HS-27A (cell line): ENCODE measurements around the gene DCHS2.

Experiments
- DNase-seq: peaks from one replicate; pipeline ENCODE4 v3.0.0-alpha.2; 2012; ENCODE audit warnings: low read depth, missing footprints

DCHS2 gene

GRCh38 chr4:154205471-154205870, 286.1 kb downstream of the DCHS2 start:
- no peak for DNase-seq

- DNase-seq, result no peak
Measured at GRCh38 chr4:154194649-154195048, 296.9 kb downstream of the DCHS2 start.

- no peak for DNase-seq
Measured at GRCh38 chr4:154192585-154192984, 299.0 kb downstream of the DCHS2 start.

GRCh38 chr4:154189346-154189745, 302.3 kb downstream of the DCHS2 start:
- DNase-seq, result no peak

GRCh38 chr4:154186888-154187287, 304.7 kb downstream of the DCHS2 start:
- no peak for DNase-seq

GRCh38 chr4:154186035-154186434, 305.6 kb downstream of the DCHS2 start:
- no peak for DNase-seq

- no peak for DNase-seq
Measured at GRCh38 chr4:154184238-154184637, 307.4 kb downstream of the DCHS2 start.

- no peak for DNase-seq
Measured at GRCh38 chr4:154183264-154183663, 308.3 kb downstream of the DCHS2 start.
